CD1c-positive myeloid dendritic cell (primary cell): Measurements from ENCODE around the gene RPLP1.

Experiments used
- DNase-seq: peaks from one replicate; pipeline ENCODE4 v3.0.0-alpha.2; 2016; ENCODE audit errors: extremely low spot score

Gene RPLP1

DNA sequence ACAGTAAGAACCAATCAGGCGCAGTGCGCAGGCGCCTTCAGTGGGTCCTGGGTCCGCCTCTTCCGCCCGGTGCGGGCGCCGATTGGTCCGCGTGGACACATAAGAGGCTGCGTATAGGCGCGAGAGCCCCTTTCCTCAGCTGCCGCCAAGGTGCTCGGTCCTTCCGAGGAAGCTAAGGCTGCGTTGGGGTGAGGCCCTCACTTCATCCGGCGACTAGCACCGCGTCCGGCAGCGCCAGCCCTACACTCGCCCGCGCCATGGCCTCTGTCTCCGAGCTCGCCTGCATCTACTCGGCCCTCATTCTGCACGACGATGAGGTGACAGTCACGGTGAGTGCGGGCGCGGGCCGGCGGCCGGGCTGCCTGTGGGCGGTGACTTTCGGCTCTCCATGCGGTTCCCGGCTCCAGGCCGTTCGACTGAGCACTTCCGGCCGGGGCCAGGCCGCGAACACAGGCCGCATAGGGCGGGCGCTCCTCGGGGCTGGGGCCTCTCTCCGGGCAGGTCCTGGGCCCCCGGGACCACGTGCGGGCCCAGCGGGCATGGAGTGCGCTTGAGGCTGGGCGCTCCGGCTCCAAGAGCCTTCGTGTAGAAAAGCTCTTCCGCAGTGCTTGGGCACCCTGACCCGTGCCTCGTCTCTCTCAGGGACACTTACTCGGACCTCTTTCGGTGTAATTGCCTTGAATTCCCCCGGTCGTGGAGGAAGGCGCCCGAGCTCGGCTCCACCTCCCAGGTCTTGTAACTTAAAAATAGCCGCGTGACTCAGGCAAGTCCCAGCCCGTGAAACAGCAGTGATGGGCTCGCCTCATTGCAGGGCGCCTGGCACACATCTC lies at the start of gene RPLP1:
TSS of gene RPLP1 (plus strand) at position 127 of the 830 bp plus-strand sequence. CDS start at position 258, 131 bp downstream.
- peak; percentile 99 for DNase-seq

DNA sequence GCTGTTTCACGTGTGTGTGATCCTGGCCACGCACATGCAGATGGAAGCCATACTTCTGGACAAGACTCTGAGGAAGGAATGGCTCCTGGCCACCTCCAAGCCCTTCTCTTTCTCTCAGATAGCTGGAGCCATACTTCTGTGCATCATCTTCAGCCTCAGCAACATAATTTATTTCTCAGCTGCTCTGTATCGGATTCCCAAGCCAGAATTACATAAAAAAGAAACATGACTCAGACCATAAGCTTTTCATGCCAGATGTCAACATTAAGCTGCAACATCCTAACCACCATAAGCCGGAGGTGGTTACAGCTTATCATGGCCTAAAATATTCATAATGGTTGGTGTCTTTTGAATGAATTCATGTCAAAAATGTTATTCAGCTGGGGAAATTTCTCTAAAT lies 49.0 kb upstream of the RPLP1 start:
- no peak for DNase-seq

DNA sequence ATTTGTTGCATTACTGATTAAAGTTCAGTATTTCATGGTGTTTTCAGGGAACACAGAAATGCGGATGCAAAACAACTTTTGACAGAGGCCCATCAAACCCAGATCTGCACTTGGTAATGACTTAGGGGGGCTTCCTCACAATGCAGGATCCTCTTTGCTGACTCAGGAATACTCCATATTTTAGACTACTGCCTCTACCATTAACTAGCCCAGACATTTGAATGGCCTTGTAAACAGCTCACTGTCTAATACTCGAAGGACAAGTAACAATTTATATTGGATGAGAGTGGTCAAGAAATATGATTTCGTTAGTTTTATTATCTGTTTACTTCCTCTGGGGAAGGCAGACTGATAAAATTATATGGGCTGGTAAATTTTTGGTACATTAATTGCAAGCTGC lies 47.5 kb upstream of the RPLP1 start:
- no peak for DNase-seq

DNA sequence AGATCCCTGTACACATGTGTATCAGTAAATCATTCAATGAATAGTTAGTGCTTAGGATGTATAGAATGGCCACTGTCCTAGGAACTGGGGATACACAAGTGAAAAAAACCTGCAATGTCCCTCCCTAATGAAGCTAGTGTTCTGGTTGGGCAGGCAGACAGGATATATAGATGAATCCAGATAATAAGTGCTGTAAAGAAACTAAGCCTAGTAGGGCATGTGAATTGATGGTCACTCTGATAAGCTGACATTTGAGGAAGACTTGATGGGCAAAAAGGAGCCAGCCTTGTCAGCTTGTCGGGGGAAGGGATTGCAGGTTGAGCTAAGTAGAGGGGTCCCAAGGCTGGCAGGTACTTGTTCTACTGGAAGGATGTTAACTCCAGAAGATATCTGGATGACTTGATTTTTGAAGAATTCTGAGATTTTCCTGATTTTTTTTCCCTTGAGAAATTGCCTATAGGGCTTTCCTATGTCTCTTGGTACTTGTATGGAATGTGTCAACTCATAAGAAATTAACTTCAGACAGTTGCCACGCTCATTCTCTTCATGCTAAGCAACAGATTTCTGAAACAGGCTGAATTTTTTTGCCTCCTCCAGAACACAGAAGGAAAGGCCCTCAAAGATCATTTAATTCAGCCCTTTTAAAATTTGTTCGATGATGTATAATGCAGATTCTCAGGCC lies 44.8 kb upstream of the RPLP1 start:
- no peak for DNase-seq

DNA sequence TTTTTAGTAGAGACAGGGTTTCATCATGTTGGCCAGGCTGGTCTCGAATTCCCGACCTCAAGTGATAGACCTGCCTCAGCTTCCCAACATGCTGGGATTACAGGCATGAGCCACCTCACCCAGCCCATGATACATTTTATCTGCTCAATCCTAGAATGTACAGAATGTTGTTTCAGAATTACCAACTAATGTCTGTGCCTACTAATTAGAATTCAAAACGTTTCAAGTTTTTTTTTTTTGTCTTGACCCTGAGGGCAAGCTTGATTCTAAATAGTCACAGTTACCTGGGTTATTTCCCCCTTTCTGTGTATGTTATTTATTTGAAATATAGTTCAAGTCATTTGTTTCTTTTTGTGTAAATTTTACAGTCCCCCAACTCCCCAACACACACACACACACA lies 43.8 kb upstream of the RPLP1 start:
- DNase-seq = no peak

DNA sequence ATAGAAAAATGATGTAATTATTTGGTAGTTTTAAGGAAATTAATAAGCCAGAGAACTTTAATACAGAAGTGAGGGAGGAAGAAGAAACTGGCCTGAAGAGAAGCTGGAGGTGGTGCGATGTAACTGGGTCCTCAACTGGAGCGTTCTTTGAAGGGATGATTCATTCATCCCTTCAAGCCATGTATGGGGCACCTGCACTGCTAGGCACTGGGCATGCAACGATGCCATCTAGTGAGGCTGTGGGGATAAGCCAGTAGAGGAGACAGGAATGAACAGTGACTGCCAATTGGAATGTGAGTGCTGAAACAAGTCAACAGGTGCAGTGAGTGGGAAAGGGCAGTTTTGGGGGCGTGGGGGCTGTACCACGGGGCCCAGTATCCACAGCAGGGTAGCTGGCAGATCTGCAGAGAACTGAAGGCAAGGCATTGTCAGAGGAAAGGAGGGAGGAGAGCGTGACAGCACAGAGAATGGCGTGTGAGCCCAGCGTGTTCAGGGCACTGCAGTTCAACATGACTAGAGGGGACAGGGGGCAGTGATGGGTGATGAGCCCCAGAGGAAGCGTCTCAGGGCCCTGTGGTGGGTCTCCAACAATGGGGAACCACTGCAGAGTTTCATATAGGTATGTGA lies 42.3 kb upstream of the RPLP1 start:
- no peak for DNase-seq

DNA sequence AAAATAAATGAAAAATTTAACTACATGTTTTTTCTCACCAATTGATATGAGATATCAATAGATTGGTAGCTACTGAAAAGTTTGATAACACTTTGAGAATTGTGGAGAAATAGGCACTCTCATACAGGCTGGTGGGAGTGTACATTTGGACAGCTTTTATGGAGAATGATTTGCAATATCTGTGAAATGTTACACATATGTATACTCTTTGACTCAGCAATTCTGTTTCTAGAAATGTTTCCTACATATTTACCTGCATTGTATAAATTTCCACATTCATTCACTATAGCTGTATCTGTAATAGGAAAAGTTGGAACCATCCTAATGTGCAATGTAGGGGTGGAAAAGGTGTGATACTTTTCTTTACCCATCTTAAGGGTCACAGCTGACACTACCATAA lies 40.3 kb upstream of the RPLP1 start:
- no peak for DNase-seq

DNA sequence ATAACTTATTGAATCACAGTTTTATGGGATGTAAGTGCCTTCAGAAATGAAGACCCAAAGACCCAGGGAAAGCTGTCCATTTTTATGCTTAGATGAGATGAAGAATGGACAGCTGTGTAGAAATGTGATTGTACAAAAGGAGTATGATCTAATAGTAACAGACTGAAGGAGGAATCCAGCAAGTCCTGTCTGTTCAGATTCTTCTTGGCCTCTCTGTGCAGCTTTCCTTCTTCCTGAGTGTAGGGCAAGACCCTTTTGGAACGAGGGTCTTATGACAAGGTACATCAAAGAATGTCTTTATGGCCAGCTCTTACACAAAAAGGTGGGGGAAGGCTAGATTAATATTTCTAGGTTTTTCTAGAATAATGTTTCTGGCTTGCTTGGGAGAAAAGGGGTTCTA lies 39.9 kb upstream of the RPLP1 start:
- DNase-seq = no peak

DNA sequence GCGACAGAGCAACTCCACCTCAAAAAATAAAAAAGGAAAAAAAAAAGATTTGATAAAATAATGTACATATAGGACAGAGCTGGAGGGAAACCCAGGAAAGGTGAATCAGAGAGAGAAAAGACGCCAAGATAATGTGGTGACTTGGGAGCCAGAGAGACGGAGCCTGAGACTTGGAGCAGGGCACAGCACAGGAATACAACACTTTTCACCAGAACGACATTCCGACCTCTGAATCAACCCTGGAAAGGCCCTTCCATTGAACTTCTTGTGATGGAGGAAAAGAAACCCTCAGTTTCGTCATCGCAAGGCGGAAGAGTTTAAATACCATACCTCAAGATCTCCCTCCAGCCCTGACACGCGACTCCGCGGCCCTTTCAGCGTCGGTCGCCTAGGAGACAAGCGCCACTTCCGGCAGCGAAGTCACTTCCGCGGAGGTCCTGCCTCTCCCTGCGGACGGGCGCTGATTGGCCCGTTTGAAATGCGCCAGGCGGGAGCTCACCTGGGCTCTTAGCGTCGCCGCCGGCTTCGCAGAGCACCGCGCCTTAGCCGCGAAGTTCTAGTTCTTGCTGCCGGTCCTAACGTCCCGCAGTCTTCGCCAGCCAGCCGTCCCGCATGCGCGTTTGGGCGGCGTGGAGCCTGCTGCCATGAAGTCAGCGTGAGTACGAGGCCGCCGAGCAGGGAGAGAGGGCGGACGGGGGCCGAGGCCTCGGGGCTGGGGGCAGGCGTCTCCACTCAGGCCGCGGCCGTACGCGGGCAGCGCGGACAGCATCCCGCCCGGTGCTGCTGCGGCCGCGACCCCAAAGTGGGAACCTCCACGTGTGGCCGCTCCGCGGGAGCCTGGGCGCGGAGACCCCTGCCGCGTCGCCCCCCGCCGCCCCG lies 38.6 kb upstream of the RPLP1 start, which contains the start of gene KIF23:
TSS of gene KIF23 (plus strand) at position 528 of the 879 bp plus-strand sequence. CDS start at position 645, 117 bp downstream.
- peak; percentile 96 for DNase-seq

DNA sequence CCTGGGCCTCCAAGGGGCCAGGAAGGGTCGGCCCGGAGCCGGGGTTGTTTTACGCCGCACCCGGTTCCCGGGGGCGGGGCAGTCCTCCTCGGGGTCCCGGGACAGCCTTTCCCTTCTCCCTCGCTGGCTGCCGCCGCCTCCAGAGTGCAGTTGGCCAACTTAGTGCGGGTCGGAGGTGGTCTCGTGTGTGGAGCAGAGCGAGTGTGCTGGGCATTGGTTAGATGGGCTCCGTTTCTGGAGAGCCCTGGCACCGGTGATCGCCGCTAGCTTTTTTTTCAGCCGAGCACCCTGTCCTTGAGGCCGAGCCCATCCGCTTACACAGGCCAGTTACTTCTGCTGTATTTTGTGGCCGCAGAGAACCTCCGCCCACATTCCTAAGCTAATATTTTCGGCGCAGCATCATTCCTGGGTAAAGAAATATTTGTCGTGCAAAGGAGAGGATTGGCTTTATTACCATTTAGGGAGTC lies 37.9 kb upstream of the RPLP1 start:
- DNase-seq = peak; percentile 64

DNA sequence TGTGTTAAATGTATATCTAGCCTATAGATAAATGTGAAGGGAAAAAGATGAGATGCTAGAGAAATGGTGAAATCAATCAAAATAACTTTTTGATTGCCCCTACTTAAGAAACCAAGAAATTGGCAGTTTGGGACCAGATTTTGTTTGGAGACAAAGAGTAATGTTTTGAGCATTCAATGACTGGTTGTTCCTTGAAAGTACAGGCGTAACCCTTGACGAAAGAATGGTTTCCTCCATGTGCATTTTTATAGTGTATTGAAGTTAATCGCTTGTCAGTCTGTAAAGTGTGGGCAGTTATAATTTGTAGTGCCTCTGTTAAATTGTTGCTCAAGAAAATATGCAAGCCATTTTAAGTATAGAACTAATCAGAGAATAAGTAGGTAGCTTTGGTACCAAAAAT lies 37.2 kb upstream of the RPLP1 start:
- no peak for DNase-seq

DNA sequence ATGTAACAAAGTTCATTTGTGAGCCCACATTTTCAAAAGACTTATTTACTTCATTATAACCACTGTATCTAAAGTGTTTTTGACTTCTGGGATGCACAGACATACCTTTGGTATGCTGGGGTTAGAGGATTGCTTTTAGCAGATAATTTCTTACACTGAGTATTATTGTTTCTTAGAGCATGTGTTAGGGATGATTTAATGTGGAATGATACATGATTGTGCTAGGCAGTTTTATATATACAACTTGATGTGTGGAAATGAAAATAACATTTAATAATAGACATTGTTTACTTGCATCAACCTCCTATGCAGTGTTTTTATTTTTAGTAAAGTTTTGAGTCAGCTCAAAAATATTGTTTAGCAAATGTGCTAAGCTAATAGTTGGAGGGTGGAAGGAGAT lies 35.0 kb upstream of the RPLP1 start:
- no peak for DNase-seq

DNA sequence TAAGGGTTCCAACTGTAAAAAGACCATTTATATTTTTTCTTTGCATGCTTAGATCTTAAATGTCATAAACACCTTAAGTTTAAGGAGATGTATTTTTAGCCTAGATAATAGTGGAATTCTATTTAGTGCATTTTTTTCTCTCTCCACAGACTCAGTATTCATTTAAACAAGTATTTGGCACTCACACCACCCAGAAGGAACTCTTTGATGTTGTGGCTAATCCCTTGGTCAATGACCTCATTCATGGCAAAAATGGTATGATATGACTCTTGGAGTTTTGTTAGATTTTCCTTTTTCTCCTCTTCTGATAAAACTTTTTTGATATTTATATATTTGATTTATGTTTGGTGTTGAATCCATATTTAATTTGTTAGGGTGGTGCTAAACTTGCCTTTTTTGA lies 31.1 kb upstream of the RPLP1 start:
- no peak for DNase-seq

DNA sequence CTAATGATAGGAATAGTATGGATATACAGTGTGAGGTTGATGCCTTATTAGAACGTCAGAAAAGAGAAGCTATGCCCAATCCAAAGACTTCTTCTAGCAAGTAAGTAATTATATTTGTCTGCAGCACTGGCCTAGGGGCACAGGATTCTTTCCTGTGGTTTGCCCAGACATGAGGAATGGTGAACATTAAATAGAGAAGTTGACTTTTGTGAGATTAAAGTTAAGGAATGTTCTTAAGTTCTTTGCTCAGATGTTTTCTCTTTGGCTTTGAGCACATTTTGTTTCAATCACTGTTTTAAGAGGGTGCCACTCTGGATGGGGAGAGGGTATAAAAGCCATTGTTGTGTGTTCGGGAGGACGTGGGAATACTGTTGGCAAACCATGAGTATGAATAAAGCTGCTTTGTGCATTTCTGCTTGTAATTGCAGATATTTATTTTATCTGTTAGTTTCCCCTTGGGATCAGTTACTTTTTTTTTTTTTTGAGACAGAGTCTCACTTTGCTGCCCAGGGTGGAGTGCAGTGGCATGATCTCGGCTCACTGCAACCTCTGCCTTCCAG lies 30.2 kb upstream of the RPLP1 start:
- no peak for DNase-seq

DNA sequence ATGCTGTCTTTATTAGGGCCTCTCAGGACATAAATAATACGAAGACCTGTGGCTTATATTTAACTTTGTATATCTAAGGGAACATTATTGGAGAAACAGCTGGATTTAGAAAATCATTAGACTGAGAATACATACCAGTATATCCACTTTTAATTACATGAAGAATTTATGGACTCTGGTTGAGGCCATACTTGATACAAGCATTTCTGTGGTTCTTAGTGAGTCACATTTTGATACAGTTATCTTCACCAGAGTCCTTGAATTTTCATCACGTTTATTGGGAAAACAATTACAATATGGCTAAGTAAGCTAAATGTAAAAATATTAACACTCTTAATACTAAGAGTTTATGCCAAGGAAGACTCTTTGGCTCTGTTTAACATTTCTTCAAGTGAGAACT lies 28.6 kb upstream of the RPLP1 start:
- no peak for DNase-seq

DNA sequence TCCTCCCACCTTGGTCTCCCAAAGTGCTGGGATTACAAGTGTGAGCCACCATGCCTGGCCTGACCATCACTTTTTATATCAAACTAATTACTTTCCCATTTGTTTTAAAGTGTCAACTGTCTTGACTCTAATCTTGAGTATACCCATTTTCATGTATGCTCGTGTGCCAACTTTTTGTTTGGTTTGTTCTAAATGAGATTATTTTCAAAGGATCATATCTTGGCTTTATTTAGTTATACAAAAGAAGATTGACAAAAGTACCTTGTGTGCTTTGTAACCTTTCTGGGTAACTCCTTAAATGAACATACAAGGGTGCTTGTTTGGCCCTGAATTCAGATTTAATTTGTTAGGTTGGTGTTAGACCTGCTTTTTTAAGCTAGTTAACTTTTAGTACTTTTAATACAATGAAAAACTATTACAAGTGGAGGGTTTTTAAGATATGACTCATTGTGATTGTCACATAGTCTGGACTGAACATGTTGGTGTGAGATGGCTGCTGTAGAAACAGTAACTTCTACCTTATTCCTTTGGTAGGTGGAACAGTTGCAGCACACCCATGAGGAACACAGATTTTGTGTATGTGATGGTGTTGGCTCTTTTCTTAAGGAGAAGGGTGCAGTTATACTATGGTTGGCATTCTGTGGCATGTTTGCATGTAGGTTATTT lies 27.7 kb upstream of the RPLP1 start:
- no peak for DNase-seq

DNA sequence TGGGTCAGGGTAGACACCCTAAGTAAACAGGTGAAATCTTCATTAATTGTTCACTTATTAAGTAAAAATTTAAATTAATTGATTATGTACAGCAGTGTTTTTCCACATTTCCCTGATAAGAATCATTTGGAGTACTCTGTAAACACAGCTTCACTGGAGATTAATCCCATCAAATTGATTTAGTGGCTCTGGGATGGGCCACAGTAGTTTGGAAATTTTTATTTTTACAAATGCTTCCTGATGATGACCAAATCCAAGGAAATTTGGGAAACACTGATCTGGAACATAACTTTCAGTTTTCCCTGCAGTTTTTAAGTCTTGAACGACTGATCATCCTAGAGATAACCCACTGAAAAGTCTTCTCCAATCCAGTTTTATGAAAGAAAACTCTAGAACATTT lies 18.8 kb upstream of the RPLP1 start:
- no peak for DNase-seq

DNA sequence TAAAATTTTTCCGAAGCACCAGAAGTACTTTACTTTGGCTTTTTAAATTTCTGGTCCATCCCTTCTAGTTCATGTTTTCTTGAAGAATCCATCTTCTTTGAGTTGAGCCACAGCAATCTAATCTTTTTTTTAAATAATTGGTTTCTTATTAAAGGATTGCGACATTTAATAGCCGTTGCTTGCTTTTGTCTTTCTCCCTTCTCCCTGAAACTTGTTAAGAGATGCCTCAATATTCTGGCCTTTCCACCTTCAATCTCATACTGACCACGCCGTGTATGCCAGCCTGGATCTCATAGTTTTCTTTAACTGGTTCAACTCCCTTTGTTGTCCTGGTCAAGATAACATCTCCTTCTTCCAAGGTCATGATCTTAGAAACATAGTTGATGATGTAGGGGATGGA lies 18.4 kb upstream of the RPLP1 start:
- no peak for DNase-seq

DNA sequence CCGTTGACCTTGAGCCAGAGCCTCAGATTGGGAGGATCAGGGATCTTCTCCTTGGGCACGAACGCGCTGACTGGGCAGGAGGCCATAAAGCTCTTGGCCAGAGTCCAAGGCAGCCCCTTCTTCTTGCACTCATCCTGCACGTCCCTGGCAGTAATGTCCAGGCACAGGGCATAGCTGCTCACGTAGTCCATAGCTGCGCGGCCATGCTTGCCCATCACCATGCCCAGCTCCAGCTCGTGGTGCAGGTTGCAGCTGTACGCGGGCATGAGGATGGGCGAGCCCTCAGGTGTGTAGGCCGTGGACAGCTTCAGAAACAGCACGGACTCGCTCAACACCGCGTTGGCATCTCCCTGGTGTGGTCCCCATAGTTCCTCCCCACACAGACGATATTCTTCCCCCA lies 17.9 kb upstream of the RPLP1 start:
- DNase-seq = no peak

DNA sequence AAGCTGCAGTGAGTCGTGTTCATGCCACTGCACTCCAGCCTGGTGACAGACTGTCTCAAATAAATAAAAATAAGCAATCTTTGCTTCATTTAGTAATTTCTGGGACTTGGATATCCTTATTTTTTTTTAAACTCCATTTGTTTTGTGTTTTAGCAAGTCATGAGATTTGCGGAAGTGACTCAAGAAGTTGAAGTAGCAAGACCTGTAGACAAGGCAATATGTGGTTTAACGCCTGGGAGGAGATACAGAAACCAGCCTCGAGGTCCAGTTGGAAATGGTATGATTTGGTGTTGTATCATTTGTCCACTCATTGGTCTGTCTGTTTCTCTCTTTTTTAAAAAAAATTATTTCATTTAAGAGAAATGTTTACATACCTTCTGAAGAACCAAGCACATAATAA lies 16.6 kb upstream of the RPLP1 start:
- DNase-seq = peak; percentile 38

DNA sequence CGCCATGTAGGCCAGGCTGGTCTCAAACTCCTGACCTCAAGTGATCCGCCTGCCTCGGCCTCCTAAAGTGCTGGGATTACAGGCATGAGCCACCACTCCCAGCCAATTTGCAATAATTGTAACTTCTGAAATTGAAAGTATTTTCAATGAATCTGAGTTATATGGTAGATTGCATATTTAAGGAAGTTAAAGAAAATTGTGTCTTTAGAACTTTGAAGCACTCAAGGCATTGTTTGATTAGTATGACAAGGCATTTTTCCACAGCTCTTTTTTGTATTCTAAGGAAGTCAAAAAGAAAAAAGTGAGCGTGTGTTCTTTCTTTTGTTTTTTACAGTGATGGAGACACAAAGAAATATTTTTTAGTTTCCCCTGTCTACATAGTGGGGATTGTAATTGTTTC lies 15.7 kb upstream of the RPLP1 start:
- peak; percentile 32 for DNase-seq
